ENCODE measurements around the gene B3GNT2. TPM values are rescaled to one million over a fixed set of nuclear protein-coding genes. Genes with fewer than 3 reads are reported as not detected.

B3GNT2 gene
- total and polyA plus RNA-seq, 9 of the 15 experiments (the other 6 are each of a cell fraction or from before 2014, with no cell fraction given) = 6.0 to 38.9 (median 25.0) TPM

- no peak for TF ChIP-seq ZBTB5 (IDR thresholded peaks at IDR 0.05)
- TF ChIP-seq ZFX (CRISPR knock-in tag; IDR thresholded peaks at IDR 0.05) = no peak
- TF ChIP-seq NFIX (CRISPR knock-in tag; IDR thresholded peaks at IDR 0.05; ENCODE audit: low read depth) = no peak
- peak; percentile 100 for TF ChIP-seq CUX1 (CRISPR knock-in tag; IDR thresholded peaks at IDR 0.05)
- TF ChIP-seq FOXM1 (IDR thresholded peaks at IDR 0.05; ENCODE audit: low read depth) = no peak
- no peak for TF ChIP-seq FOXM1 (CRISPR knock-in tag; IDR thresholded peaks at IDR 0.05; ENCODE audit: low read depth)
- no peak for TF ChIP-seq ZBTB11 (CRISPR knock-in tag; IDR thresholded peaks at IDR 0.05)
- no peak for TF ChIP-seq GTF2B (IDR thresholded peaks at IDR 0.05; ENCODE audit: extremely low read depth, insufficient read length)
- TF ChIP-seq ATF3 (IDR thresholded peaks at IDR 0.05) = no peak
- TF ChIP-seq ATF3 (CRISPR knock-in tag; conservative IDR thresholded peaks at IDR 0.05) = no peak
- TF ChIP-seq MITF (IDR thresholded peaks at IDR 0.05) = no peak
- no peak for TF ChIP-seq NCOA4 (IDR thresholded peaks at IDR 0.05; ENCODE audit: partially characterized antibody)
Observed at GRCh38 chr2:62177392-62178049, 18.4 kb upstream of the B3GNT2 start (continued).

All from K562 (cell line).